Metanephros (tissue), 2 donors: ENCODE data around the gene FAN1. TPM values are rescaled to one million over a fixed set of nuclear protein-coding genes. Genes with fewer than 3 reads are reported as not detected.

Experiments used
- small RNA-seq: library from RNA; depleted of rRNA; stranded (forward); fragments of <200 nt; gene quantifications from one replicate; pipeline ENCODE3, GENCODE V24; 2014; ENCODE audit warnings: low replicate concordance
- total RNA-seq: library from RNA; depleted of rRNA; stranded (reverse); fragments of >200 nt; gene quantifications from one replicate; pipeline ENCODE4 v1.2.3, GENCODE V29; 2014

Gene FAN1
- total RNA-seq = 28.6 TPM

DNA sequence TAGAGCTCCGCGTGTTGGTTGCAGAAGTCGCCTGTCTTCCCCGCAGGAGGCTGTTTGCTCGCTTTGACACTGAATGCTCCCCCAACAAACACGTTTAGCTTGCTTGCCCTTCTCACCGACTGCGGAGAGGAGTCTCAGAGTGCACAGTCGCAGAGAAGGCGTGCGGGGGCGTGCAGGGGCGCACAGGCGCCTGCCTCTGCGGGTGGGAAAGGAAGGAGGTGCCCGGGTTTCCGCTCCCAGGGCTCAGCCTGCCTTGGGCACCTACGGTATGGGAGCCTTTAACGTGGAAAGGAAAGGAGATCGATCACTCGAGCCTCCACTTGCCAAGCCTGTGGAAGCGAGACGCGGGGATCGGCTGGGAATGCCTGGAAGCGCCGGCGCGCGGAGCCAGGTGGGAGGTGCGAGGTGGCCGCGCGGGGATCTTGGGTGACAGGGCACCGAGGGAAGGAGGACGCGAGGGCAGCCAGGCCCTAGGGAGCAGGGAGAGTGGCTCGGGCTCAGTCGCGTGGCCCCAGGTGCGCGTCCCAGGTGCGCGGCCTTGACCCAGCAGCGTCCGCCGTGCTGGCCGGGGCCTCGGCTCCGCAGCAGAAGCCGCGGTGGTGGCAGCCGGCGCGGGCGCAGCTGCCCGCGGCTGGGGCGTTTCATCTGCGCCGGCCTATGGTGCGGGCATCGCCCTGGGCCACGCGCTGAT, at the start of gene FAN1:
Gene FAN1 (plus strand): TSS at position 419 of the 691 bp plus-strand sequence. CDS start 749 bp downstream, outside the sequence.

GRCh38 chr15:30991255-30992235, 87.8 kb downstream of the FAN1 start, which contains the start of gene MTMR10:
Gene MTMR10, minus strand, starts transcription at chr15:30991628. Its CDS starts 122 bp downstream, at chr15:30991506.

Small RNA genes lying within 50 kb of the gene (small RNA-seq; reads per million reads assigned to genes)
- not detected for gene RNU6-466P

Other genes with a start within 250 kb of the FAN1 start
- gene MTMR10, start 87.7 kb downstream of the FAN1 start, total RNA-seq = 62.8 TPM
- 0.41 TPM for gene TRPM1, start 197.8 kb downstream of the FAN1 start, total RNA-seq